ENCODE data around the gene KRT71.
A peak's percentile ranks its signal among the peaks of the same experiment; 100 is the strongest.

KRT71 gene

GRCh38 chr12:52591521-52591920 lies 38.6 kb upstream of the KRT71 start:
- no peak for DNase-seq (ENCODE audit: low read depth)
- TF ChIP-seq CTCF (conservative IDR thresholded peaks at IDR 0.05; ENCODE audit: low read length) = no peak
- H3K4me3 ChIP-seq (ENCODE audit: low read length) = no peak overlapping the region

- no peak overlapping the region for H3K4me3 ChIP-seq (ENCODE audit: low read length)
- DNase-seq (ENCODE audit: low read depth) = no peak
- no peak for TF ChIP-seq CTCF (conservative IDR thresholded peaks at IDR 0.05; ENCODE audit: low read length)
These were observed 37.1 kb upstream of the KRT71 start for GRCh38 chr12:52590021-52590420.

GRCh38 chr12:52587563-52587962 lies 34.6 kb upstream of the KRT71 start:
- no peak for DNase-seq (ENCODE audit: low read depth)
- TF ChIP-seq CTCF (conservative IDR thresholded peaks at IDR 0.05; ENCODE audit: low read length) = no peak
- H3K4me3 ChIP-seq (ENCODE audit: low read length) = no peak overlapping the region

- DNase-seq (ENCODE audit: low read depth) = no peak
- TF ChIP-seq CTCF (conservative IDR thresholded peaks at IDR 0.05; ENCODE audit: low read length) = no peak
- H3K4me3 ChIP-seq (ENCODE audit: low read length) = no peak overlapping the region
These were observed 33.0 kb upstream of the KRT71 start for GRCh38 chr12:52585946-52586345.

GRCh38 chr12:52585066-52585465 lies 32.1 kb upstream of the KRT71 start:
- no peak for TF ChIP-seq CTCF (conservative IDR thresholded peaks at IDR 0.05; ENCODE audit: low read length)
- H3K4me3 ChIP-seq (ENCODE audit: low read length) = no peak overlapping the region
- DNase-seq (ENCODE audit: low read depth) = no peak

GRCh38 chr12:52584156-52584682 lies 31.3 kb upstream of the KRT71 start:
- no peak for TF ChIP-seq CTCF (conservative IDR thresholded peaks at IDR 0.05; ENCODE audit: low read length)
- H3K4me3 ChIP-seq (ENCODE audit: low read length) = no peak overlapping the region
- no peak for DNase-seq (ENCODE audit: low read depth)

GRCh38 chr12:52582971-52583456 lies 30.1 kb upstream of the KRT71 start:
- peak; percentile 91 for TF ChIP-seq CTCF (conservative IDR thresholded peaks at IDR 0.05; ENCODE audit: low read length)
- DNase-seq (ENCODE audit: low read depth) = peak; percentile 42
- no peak overlapping the region for H3K4me3 ChIP-seq (ENCODE audit: low read length)
